Measurements from ENCODE around the gene HS6ST2.

Gene HS6ST2

GRCh38 chrX:132624466-132624865 is 334.0 kb downstream of the HS6ST2 start:
- DNase-seq: no peak

- DNase-seq: no peak
Observed at GRCh38 chrX:132623942-132624341, 334.5 kb downstream of the HS6ST2 start.

DNA sequence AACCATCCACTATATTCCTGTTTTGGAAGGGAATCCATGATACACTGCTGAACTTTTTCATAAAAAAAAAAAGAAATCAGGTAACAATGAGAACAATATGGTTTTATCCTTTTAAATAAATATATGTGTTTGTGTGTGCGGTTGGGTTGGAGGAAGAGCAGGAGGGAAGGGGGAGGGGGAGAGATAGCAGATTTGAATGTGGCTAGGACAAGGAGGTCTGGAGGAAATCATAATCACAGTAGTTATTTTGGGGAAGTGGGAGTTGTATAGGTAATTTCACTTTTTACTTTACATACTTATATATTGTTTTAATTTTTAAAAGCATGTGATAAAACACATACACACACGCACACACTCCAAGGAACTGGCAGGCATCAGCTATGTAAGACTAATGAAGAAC is 335.1 kb downstream of the HS6ST2 start:
- DNase-seq: no peak

- DNase-seq: no peak
Observed at GRCh38 chrX:132622130-132622529, 336.3 kb downstream of the HS6ST2 start.

- no peak for DNase-seq
Observed at GRCh38 chrX:132618810-132619209, 339.6 kb downstream of the HS6ST2 start.

GRCh38 chrX:132615391-132616131 is 342.9 kb downstream of the HS6ST2 start:
- DNase-seq: peak in 17 of 56 donors; percentile 0 to 26 (median 1)

DNA sequence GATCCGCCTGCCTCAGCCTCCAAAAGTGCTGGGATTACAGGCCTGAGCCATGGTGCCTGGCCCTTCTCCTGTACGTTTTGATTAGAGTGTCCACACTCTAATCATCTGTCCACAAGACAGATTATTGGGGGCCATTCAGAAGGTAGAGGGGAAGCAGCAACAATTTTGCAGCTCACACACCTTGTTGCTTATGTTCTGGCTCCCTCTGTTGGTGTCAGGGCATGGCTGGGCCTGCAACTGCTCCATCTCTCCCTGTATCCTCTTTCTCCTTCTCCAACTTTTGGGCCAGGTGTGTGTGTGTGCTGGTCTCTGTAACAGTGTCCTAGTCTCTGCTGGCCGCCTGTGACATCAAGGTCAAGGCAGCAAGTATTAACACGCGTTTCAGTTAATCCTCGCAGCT is 344.1 kb downstream of the HS6ST2 start:
- peak in 1 of 56 donors; percentile 0 for DNase-seq

DNA sequence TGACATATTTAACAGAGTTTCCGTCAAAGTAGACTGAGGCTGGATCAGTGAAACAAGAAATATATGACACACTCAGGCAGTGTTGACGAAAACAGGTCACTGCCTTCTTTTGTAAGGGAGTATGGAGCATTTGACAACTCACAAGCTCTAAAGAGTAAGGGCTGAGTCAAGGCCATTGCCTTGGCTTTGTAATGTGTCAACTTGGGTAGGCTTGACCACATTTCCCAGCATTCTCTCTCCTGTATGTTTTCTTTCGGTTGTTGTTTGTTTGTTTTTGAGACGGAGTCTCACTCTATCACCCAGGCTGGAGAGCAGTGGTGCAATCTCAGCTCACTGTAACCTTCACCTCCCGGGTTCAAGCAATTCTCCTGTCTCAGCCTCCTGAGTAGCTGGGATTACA is 344.6 kb downstream of the HS6ST2 start:
- DNase-seq: no peak

GRCh38 chrX:132612821-132613564 is 345.4 kb downstream of the HS6ST2 start:
- peak in 23 of 56 donors; percentile 0 to 56 (median 3) for DNase-seq

GRCh38 chrX:132610536-132610935 is 347.9 kb downstream of the HS6ST2 start:
- no peak for DNase-seq

DNA sequence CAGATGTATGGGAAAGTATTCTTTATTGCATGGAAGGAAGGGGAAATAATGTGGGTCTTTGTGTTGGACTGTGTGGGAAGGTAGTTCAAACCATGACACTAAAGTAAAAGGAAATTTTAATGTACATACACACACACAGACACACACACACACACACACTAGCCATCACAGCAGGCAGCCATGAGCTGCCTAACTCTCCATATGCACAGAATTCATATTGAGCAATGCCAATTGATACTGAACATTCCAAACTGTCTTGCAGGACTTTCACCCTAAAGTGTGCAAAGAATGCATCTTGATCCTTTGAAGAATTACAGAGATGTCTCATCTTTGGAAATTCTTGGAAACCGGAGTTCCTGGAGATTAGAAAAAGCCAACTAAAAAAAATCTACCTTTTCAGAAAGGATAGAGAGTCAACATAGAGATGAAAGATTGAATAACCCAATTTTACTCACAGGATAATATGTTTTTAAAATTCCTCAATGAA is 349.0 kb downstream of the HS6ST2 start:
- DNase-seq: no peak

DNA sequence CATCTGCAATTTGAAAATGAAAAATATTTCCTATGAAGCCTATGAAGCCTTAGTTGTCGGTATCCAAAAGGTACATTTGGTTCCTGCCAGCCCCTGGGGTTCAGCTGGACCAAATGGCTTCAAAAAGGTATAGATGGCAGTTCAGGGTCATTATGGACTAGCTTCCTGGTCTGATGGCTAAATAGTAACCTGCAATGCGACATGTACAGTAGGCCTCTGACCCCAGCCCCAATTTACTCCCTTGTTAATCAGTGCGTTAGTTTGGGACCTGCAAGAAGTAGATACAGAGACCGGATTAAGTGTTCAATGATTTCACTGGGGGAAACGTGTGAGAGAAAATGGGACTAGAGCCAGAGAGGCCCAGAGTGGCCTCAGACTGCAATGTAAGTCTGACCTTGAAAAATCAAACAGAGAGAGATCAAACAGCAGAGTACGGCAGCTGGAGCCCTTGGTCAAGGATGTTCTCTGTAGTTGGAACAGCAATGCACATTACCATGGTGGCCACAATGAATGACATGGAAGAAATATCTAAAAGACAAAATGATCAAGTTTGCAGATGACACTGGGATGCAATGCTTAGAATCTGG is 354.6 kb downstream of the HS6ST2 start:
- DNase-seq: no peak

DNA sequence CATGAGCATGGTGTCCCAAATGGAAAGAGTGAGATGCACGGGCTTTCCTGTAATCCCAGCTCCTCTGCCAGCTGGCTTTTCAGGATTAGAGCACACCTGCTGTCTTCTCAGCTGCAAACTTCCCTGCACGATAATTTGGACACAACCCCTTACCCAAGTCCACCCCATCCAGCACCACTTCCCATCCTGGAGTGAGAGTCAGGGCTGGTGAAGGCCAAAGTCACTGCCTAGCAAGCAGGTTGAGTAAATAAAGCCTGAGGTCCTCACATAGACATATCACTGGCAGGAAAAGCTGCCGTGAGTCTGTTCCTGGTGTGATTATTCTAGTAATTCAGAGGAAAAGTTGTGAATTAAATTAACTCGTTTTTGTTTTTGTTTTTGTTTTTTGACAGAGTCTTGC is 355.7 kb downstream of the HS6ST2 start:
- DNase-seq: no peak

GRCh38 chrX:132594999-132595398 is 363.4 kb downstream of the HS6ST2 start:
- no peak for DNase-seq

GRCh38 chrX:132594129-132594528 is 364.3 kb downstream of the HS6ST2 start:
- no peak for DNase-seq

- peak in 7 of 56 donors; percentile 0 to 12 (median 2) for DNase-seq
Observed at GRCh38 chrX:132592880-132593279, 365.5 kb downstream of the HS6ST2 start.

- no peak for DNase-seq
Observed at GRCh38 chrX:132591719-132592275, 366.6 kb downstream of the HS6ST2 start.

DNA sequence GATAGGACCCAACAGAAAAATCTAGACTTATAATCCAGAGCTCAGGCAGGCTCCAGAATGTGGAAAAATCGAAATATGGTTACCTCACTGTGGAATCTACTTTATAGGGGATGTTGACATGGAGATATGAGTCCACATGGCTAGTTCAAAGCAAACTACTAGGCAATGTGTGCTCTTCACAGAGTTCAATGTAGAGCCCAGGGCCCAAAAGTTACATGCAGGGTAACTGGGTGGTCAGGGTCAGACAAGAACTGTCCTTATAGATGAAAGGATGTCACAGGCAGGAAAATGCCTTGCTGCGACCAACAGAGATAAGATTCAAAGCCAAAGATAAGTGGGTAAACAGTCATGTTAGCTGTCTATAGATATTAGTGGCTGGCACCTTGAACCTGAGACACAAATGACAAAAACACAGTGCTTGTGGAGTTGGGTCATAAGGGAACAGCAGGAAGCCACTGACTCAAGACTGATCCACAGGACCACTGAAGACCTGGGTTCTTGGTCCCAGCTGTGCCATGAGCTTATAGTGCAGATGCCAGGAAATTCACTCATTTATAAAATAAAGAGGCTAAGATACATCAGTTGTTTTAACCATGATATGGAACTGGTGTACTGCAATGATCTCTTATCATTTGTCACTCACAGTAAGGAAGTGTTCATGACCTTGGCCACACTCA is 367.9 kb downstream of the HS6ST2 start:
- DNase-seq: no peak

DNA sequence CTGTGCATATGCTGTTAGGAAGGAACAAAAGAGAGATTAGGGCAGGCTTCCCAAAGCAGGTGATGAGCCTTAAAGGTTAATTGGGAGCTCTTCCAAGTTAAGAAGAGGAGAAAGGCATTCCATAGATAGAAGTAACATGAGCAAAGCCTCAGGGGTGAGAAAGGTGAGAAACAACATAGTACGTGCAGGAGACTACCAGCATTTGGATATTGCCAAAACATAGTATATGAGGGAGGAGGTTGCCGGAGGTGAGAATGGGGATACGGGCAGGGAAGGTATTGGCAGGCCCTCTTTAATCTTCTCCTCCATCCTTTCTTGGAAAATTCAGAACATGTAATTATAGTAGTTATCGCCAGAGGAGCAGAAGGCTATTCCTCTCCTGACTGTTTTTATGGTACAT is 373.5 kb downstream of the HS6ST2 start:
- DNase-seq: no peak

DNA sequence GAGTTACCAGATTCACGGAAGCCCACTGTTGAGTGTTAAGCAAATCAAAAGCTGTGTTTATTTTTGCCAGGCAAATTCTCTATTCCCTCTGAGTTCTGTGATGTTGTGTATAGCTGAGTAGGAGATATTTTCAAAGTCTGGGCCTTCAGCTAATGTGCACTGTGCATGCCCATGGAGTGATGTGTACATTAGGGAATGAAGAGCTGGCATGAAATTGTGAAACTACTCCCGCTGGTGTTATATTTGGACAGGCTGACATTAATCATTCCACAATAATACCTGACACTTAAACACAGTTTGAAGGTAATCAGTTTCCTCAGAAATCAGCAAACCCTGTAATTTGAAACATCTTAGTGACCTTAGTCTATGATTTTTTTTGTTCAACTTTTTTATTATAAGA is 381.5 kb downstream of the HS6ST2 start:
- no peak for DNase-seq

Data from amygdala (tissue), 56 donors.